AG04450 (cell line): Measurements from ENCODE around the gene TNFSF4. TPM values are rescaled to one million over a fixed set of nuclear protein-coding genes. Genes with fewer than 3 reads are reported as not detected.

Source experiments
- CTCF ChIA-PET: fragments of 300-600, 350-600 bp; formaldehyde crosslinking; extraction: SDS; loops from one replicate; lab custom pipeline; 2022; ENCODE audit warnings: antibody characterized with exemption, inconsistent platforms; lab: Charles Lee
- POLR2A ChIA-PET: fragments of 350-600 bp; formaldehyde crosslinking; extraction: SDS; loops from one replicate; lab custom pipeline; 2021; ENCODE audit warnings: antibody characterized with exemption, inconsistent platforms; lab: Yijun Ruan, JAX
- DNase-seq: peaks from one replicate; pipeline ENCODE4 v3.0.0-alpha.2; 2011; ENCODE audit warnings: low read depth, low spot score
- H3K27ac ChIP-seq: one replicate; pipeline ENCODE4 v1.5.1; 2012; ENCODE audit warnings: low read depth, low read length, control low read depth
- H3K27me3 ChIP-seq: one replicate; pipeline ENCODE4 v1.6.0; 2012; ENCODE audit warnings: low read length; ENCODE audit not compliant: control insufficient read depth, insufficient read depth
- H3K4me3 ChIP-seq: 2 replicates; pipeline ENCODE4 v1.5.1; 2011; ENCODE audit warnings: mild to moderate bottlenecking, low read depth, low read length, control low read depth
- H3K9me3 ChIP-seq: 2 replicates; pipeline ENCODE4 v1.5.1; 2012; ENCODE audit warnings: low read length; ENCODE audit not compliant: control insufficient read depth, insufficient read depth
- CTCF ChIP-seq: IDR thresholded peaks from 2 replicates; pipeline ENCODE4 v1.5.1; 2011; ENCODE audit warnings: low read depth, low read length, control low read depth, inconsistent platforms
- polyA plus RNA-seq: library from polyadenylated mRNA; depleted of rRNA; stranded (reverse); fragments of >200 nt; gene quantifications from 2 replicates; pipeline ENCODE4 v1.2.3, GENCODE V29; 2011; rRNA removed

The TNFSF4 gene
- polyA plus RNA-seq, 1 experiment: 28.5 TPM

- CTCF ChIA-PET: no interaction called here
- no peaks in the 10 kb centered on the region for H3K27me3 ChIP-seq
- no peak overlapping the region for H3K27ac ChIP-seq
- no peak overlapping the region for H3K4me3 ChIP-seq
- DNase-seq: no peak
- no peak for TF ChIP-seq CTCF
- POLR2A ChIA-PET: no interaction called here
- H3K9me3 ChIP-seq: no peaks in the 10 kb centered on the region; the same call in 1 of the 2 replicates
These were observed 67.4 kb downstream of the TNFSF4 start for GRCh38 chr1:173139706-173140105.

- H3K9me3 ChIP-seq: no peaks in the 10 kb centered on the region; the same call in 1 of the 2 replicates
- H3K27ac ChIP-seq: no peak overlapping the region
- POLR2A ChIA-PET: no interaction called here
- TF ChIP-seq CTCF: no peak
- no peak for DNase-seq
- no peak overlapping the region for H3K4me3 ChIP-seq
- CTCF ChIA-PET: interaction anchor here (0.9 kb wide), 1 partner anchor 392 kb away, joined by 3 read pairs; no protein-coding TSS in a partner anchor
- H3K27me3 ChIP-seq: no peaks in the 10 kb centered on the region
These were observed 69.9 kb downstream of the TNFSF4 start for GRCh38 chr1:173137107-173137706.

GRCh38 chr1:173134800-173135199 lies 72.3 kb downstream of the TNFSF4 start:
- DNase-seq: no peak
- no peak for TF ChIP-seq CTCF
- no peaks in the 10 kb centered on the region for H3K9me3 ChIP-seq
- no peak overlapping the region for H3K4me3 ChIP-seq
- H3K27me3 ChIP-seq: no peaks in the 10 kb centered on the region
- ChIA-PET POLR2A (no interaction called here), CTCF (interaction anchor here (1.3 kb wide), 1 partner anchor 309 kb away, joined by 7 read pairs; no protein-coding TSS in a partner anchor)
- no peak overlapping the region for H3K27ac ChIP-seq

- Histone ChIP-seq H3K27me3 (no peaks in the 10 kb centered on the region), H3K4me3 (no peak overlapping the region), H3K27ac (no peak overlapping the region), H3K9me3 (no peaks in the 10 kb centered on the region)
- ChIA-PET POLR2A (no interaction called here), CTCF (interaction anchor here (1.3 kb wide), 1 partner anchor 308 kb away, joined by 7 read pairs; no protein-coding TSS in a partner anchor)
- peak; percentile 26 for DNase-seq
- TF ChIP-seq CTCF: no peak
These were observed 73.1 kb downstream of the TNFSF4 start for GRCh38 chr1:173134029-173134428.

Other genes with a start within 250 kb of the TNFSF4 start
- 0.86 and 0.99 TPM in 2 replicates for gene TNFSF18, start 156.4 kb downstream of the TNFSF4 start, polyA plus RNA-seq